GM19395 (cell line): ENCODE measurements around the gene PPM1H.

Source experiments
- ATAC-seq: cut with Tn5 transposase; IDR thresholded peaks from one replicate; pipeline ENCODE4 v1.9.1; 2021; ENCODE audit warnings: mild to moderate bottlenecking, moderate library complexity; ENCODE audit not compliant: unreplicated experiment

Gene PPM1H

DNA sequence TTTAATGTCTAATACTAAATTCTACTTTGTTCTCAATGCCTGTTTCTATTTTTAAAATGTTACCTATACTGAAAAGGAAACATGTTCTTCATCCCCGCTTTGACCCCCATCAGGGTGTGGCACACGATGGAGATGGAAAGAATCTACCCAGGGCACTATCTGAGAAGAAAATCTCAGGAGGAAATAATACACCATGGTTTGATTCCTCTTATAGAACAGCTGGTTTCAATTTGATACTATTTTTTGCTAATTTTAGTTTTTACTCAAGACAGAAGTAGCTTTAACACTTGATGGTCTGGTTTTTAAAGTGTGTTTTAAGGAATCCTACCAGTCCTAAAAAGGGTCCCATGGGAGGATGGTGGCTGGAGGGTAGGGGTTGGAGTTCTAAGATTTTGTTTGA lies 56.7 kb downstream of the PPM1H start:
- no peak for ATAC-seq

DNA sequence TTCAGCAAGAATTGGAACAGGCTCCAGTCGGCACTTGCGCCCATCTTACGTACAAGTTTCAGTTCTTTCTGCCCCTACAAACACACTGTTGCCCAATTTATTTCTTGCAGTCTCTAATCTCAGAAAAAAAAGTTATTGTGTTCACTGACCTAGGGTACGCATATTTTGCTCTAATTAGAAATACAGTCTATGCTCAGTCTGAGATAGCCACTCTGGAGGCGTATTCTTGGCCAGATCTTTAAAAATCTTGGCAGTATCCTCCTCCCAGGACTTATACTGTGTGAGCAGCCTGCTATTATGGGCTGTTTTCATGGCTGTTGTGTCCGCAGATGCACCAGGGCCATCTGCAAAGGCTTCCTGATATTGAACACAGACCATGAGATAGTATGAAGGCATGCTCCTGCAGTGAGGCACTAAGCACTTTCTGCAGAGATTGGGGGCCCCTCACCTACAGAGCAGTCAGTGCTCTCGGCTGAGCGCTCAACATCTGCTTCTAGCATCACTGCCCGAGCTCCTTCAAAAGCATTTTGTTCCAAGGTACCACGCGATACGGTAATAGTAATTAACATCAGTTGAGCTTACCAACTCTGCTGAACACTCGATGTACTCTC lies 57.9 kb downstream of the PPM1H start:
- no peak for ATAC-seq

DNA sequence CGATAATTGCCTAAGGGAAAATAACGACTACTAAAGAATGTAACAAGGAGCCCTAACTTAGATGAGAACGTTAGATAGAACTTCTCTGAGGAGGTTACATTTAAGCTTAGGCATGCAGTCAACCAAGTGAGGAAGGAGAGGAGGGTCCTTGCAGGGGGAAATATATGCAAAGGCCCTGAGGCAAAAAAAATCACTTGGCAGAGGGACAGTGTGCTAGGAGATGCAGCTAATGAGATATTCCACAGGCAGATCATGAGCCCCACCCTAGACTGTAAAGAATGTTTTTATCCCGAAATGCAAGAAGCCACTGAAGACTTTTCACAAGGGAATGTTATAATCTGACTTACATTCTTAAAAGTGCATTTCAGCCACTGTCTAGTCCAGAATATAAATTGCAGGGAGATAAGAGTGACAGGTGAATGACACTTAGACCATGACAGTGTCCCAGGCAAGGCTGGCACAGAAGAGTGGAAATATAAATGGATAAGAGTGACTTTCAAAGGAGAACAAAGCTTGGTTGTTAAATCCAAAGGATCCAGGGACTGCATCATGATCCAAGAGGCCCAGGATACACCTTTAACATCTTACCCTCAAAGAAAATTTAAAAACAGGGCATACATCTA lies 61.0 kb downstream of the PPM1H start:
- ATAC-seq: no peak

DNA sequence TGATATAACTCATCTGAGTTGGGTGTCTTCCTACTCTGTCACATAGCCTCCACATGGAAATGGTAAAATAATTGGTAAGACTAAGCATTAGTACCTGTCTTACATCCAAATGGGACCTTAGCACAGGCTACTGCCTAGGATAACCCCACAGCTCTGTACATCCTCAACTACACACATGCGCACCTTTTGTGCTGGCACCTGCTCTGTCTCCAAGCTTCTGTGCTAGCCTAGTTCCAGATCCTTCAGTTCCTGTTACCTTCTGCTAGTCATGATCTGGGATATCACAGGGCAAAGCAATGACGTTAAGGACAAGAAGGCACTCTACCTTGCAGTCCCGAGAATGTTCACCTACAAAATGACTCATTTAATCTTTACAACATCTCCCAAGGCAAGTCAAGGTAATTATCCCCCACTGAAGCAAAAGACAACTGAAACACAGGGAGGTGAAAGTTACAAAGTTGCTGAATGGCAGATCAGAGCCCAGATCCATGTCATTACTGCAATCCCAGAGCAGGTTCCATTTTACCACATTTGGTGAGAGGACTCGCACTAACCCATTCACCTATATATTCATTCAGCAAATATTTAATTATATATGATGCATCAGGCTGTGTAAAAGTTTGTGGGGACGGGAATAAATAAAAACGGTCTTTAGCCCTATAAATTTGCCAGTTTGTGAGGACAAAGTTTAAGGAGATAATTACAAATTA lies 61.7 kb downstream of the PPM1H start:
- no peak for ATAC-seq

DNA sequence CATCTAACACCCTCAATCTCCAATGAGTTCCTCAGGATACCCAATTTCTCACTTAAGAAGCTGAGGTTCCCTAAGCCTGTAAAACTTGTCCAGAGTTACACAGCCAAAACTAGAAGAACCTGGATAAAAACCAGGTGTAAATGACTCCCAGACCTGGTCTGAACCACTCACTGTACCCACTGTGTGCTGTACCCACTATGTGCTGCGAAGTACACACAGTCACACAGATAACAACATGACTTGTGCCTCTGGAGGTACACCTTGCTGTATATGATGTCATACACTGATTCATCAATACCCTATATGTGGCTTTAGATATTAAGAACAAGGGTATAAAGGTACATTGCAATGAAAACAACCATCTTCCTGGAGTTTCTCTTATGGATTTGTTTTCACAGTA lies 66.1 kb downstream of the PPM1H start:
- ATAC-seq: no peak

DNA sequence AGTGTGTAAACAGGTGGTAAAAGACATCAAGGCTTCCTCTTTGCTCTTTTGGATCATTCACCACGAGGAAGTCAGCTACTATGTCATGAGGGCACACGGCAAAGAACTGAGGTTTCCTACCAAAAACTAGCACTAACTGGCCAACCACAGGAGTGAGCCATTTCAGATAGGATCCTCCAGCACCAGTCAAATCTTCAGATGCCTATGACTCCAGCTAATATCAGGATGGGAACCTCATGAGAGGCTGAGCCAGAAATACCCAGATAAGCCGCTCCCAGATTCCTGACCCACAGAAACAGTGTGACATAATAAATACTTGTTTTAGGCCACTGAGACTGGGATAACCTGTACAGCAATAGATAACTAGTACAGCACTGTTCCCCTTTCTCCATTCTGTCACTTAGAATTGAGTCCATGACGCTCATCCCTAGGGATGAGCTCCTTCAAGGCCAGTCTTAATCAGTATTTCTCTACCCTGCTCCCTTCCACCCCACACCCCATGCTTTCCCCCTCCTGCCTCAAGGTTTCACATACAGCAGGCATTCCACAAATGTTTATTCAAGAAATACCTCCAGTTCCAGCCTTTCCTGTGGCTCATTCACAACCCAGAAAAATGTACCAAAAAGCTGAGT lies 68.4 kb downstream of the PPM1H start:
- ATAC-seq: no peak

DNA sequence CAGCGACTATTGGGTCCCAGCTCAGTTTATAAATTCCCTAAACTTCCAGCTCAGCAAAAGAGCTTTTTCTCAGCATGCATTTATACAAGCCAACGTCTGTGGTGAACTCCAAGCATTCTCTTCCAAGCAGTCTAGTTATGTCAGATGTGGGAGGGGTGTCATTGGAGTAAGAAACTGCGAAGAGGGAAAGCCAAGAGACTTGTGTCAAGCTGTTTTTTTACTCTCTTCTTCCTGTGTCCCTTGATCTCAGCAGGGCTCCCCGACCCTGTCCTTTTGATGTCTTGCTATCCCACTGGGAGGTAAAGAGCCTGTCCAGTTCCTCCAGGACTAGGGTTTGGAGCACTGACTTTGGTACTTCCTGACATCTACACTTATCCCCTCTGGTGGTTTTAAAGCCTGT lies 69.0 kb downstream of the PPM1H start:
- no peak for ATAC-seq

DNA sequence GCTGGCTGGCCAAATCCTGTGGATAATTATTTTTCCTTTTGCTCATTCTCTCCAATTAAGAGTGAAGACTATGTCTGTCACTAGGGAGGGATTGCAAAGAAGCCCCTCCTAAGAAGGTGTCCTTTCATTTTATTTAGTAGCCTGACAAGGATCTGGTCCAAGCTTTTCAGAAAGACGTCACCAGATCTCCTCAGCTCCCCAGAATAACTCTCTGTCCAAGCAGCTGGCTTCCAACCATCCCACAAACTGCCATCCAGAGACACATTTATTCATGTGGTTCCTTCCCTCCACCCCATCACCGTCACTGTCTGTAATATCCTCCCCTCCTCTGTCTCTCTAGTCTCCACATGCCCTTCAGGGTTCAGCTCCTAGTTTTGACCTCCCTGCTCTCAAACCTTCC lies 69.9 kb downstream of the PPM1H start:
- no peak for ATAC-seq

DNA sequence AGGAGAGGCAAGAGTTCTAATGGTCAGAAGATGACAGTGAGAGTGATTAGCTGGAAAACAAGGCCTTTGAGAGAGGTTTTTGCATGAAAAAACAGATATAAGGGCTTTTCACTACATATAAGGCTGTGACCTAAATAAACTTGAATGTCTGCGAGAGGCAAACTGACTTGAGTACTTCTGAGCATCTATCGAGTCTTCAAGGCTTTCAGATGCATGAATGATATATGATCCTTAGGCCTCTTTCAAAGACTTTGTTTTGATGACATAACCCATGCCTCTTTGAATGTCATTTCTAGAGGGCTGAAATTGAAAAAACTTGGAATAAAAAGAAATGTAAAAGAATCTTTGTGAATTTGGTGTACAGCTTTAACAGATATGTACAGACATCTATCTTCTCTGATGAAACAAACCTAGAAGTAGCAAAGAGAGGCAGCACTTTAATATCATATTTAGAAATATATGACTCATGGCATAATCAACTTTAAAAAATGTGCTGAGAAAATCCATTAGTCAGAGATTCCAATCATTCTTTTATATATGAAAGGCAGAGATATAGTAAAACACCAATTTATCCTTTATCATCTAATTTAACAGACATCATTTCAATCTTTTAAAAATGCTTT lies 72.6 kb downstream of the PPM1H start:
- ATAC-seq: no peak

DNA sequence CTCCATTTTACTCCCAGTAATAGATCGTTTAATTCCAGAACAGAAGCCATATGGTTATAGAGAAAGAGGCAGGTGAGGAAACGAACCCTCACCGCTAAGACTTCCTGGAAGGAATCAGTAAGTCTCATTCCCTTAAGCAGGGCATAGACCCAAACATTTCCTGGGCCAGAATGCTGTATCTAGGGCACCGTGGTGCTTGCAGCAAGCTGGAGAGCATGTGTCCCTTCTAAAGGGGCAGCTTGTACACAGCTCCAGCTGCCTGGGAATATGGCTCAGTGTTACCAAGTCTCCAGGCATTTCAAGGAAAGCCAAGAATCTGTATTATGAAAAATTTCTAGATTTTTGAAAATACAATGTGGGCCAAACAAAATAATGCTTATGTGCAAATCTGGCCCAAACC lies 73.4 kb downstream of the PPM1H start:
- no peak for ATAC-seq

DNA sequence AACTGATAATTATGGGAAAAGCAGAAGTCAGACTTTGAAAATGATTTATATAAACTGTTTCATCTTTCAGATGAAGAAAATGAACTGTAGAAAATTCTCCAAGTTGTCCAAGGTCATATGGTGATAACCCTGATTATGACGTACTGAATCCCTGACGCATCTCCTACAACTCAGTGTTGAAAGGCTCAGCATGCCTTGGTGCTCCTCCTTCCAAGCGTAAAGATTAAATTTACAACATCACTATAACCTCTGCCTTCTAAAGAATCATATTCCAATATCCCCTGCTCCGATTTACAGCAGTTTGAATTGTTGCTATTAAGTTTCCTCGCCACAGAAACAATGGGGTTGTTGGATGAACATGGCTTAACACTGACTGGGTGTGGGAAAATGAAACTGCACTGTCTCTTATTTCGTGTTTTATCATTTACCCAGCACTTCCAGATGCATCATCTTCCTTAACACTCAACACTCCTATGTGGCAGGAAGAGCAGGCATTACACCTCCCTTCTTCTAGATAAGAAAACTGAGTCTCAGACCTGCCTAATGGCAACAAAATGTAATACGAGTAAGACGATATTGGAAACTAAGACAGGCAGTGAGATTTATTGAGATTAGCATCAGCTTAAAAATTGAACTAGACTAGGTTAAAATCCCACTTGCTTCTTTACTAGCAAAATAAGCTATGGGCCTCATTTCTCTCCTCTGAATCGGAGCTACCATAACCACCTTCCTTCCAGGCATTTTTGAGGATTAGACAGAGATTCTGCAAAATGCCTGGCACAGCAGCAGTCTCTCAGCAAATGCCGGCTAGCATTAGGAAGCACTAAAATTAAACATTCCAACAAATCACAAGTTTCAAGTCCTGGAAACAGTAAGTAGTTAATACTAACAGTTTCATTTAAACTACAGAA lies 74.2 kb downstream of the PPM1H start:
- ATAC-seq: no peak

DNA sequence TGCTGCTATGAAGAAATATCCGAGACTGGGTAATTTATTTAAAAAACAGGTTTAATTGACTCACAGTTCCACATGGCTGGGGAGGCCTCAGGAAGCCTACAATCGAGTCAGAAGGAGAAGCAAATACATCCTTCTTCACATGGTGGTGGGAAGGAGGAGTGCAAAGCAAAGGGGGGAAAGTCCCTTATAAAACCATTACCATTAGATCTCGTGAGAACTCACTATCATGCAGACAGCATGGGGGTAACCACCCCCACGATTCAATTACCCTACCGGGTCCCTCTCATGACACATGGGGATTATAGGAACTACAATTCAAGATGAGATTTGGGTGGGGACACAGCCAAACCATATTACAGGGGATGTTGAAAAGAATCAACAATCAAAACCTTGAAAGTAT lies 74.9 kb downstream of the PPM1H start:
- ATAC-seq: no peak

DNA sequence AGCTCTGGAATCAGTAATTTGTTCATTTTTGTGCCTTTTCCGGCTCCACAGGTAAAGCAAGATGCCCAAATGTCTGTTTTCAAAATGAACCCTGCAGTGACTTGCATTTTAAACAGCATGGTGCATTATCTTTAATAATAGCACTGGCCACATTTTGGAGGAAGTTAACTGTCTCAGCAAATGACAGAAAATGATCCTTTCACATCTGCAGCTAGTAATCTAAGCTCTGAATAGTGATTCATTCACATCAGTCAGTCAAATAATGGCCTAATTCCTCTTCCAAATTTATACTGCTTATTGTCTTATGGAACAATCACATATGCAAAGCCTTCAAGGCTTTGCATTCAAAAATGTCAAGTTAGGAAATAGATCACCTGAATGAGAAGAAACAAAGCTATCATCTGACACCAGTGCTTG lies 75.6 kb downstream of the PPM1H start:
- ATAC-seq: no peak

DNA sequence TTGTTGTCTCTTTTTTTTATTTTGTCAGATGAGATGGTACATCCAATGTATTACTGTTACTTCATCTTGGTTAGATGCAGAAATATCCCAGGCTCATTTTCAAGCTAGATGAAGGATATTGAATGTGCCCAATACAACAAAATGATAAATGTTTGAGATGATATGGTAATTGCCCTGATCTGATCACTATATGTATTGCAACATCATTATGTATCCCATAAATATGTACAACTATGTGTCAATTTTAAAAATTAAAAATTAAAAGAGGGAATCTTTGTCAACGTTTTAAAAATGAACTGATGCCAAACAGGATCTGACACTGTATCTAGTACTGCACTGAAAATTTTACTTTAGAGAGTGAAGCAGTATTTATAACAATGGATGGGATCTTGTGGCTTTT lies 78.5 kb downstream of the PPM1H start:
- no peak for ATAC-seq

DNA sequence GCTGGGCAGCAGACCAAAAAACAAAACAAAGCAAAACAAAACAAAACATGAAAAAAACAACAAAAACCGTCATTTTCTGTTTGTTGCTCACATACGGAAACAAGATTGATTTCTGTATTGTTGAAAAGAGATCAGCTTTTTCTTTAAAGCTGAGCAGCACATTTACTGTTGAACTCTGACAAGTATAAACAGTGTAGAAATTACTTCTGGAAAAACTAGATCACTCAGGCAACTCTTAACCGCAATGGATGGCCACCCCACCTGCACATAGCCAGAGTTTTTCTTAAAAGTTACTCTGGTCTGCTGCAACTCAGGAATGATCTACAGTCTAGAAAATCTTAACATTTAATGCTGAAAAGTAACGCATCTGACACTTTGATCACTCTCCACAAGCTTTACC lies 80.9 kb downstream of the PPM1H start:
- ATAC-seq: no peak

DNA sequence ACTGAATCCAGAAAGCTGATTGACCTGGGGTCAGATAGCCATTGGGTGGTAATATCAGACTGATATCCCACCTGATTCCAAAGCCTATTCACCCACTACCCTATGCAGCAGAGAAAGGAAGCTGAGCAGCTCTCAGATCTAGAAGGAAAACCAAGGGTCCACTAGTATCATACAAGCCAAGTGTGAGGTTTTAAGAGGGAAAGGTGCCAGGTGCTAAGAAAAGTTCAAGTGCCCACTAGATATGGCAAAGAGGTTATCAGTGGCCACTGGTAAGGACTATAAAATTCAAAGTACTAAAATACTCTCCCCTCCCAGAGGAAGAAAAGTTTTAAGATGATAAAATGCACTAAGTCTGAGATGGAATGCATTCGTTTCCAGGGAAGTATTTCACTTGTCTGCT lies 85.6 kb downstream of the PPM1H start:
- ATAC-seq: no peak

DNA sequence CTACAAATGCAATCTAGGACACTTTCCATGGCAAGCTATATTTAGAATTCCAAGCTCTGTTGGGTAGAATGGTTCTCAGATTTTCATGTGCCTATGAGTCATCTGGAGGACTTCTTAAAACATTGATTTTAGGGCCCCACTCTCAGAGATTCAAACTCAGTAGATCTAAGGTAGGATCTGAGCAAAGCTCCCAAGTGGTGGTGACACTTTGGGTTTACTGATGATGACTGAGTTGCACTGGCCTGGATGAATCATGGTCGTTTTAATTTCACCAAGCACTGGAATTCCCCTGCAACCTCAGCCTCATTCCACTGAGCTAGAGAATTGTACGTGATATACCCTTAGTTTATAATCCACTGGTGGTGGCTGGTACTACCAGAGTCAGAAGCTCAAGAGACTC lies 86.5 kb downstream of the PPM1H start:
- no peak for ATAC-seq

DNA sequence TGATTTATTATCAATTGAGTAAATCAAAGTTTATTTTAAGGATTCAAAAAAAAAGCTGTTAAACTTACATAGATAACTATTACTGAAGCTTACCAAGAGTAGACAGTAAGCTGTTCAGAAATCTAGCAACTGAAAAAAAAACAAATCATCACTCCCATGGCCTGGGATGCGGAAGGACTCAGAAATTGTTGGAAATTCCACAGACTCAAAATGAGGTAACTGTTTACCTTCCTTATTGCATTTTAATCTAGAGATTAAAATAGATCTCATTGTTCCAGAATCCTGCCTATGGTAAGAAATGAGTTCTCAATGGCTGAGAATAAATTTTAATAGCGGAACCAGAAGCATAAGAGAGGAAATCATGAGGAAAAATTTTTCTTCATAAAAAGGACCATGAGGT lies 87.2 kb downstream of the PPM1H start:
- ATAC-seq: no peak

DNA sequence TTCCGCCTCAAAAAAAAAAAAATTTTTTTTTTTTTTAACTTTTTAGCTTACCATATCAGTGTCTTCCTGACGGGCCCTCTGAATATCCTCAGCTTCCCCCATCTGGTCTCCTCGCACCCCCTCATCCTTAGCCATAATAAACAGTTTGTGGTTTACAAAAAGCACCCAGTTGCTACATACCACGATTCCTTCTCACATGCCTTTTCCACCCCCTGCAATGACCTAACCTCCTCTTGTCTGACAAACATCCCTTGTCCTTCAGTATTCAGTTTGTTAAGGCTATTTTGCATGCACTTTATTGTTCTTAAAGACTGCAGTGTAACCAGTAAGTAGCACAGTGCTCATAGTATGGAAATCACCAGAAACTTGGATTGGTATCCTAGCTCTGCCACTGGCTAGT lies 88.5 kb downstream of the PPM1H start:
- ATAC-seq: no peak

DNA sequence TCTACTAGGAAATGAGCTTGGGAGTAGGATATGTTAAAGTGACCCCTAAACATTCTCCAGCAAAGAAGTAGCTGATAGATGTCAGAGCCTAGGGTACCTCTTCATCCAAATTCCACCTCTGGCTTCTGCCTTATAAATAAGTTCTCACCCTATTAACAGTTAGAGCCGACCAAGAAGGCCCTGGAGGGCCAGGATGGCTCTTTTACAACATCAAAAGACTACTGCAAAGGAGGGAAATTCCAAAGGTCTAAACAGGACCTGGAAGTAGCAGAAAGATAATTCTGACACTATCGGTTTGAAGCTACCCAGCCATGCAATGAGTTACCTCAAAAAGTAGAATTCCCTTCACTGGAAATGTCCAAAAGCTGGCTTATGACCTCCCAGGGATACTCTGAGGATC lies 90.0 kb downstream of the PPM1H start:
- no peak for ATAC-seq

DNA sequence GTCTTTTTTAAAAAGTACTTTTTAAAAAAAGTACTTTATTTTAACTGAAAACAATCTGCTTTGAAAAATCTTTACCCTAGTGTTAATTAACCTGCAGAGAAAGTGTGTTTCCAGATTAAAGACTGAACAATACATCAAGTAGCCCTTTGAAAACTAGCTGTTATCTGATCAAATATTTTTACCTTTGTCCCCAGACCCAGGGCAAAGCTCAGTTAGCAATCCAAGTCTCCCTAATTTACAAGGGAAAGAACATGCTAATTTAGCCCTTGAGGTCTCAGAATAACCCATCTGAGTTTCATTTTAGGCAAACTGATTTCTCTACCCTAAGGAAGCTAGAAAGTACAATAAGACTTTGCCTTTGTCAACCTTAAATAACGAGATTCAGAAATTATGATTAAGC lies 91.2 kb downstream of the PPM1H start:
- ATAC-seq: no peak
